Prostate gland (tissue), 2 donors: ENCODE measurements around the gene EPHA6. TPM values are rescaled to one million over a fixed set of nuclear protein-coding genes. Genes with fewer than 3 reads are reported as not detected.

Source experiments
- DNase-seq: peaks from one replicate; pipeline ENCODE4 v3.0.0-alpha.2; 2019; ENCODE audit warnings: low spot score
- H3K27ac ChIP-seq, 2 donors: fragments of 200-600 bp; sonication (generic); 2 replicates each; pipeline ENCODE4 v1.5.1; 2017 to 2019
- H3K27me3 ChIP-seq: fragments of 200-600 bp; sonication (generic); replicated peaks from 2 replicates; pipeline ENCODE4 v1.5.1; 2019; ENCODE audit not compliant: insufficient read depth
- H3K36me3 ChIP-seq, 2 donors: fragments of 200-600 bp; sonication (generic); 1 replicate in 1 of 2; 2 replicates in 1 of 2; pipeline versions ENCODE4 v1.5.1 to v1.8.1; 2017 to 2019
- H3K4me1 ChIP-seq: fragments of 200-600 bp; sonication (generic); replicated peaks from 2 replicates; pipeline ENCODE4 v1.5.1; 2019
- H3K4me3 ChIP-seq, 2 donors: fragments of 200-600 bp; sonication (generic); 2 replicates each; pipeline ENCODE4 v1.5.1; 2017 to 2019
- H3K9me3 ChIP-seq: fragments of 200-600 bp; sonication (generic); 2 replicates; pipeline ENCODE4 v1.5.1; 2017
- POLR2A ChIP-seq: fragments of 450-650 bp; IDR thresholded peaks from one replicate; pipeline ENCODE4 v1.6.1; 2016; ENCODE audit warnings: antibody characterized with exemption, mild to moderate bottlenecking
- POLR2AphosphoS5 ChIP-seq: sonication (generic); formaldehyde crosslinking; IDR thresholded peaks from one replicate; pipeline ENCODE4 v1.6.1; 2017; ENCODE audit warnings: antibody characterized with exemption
- WGBS: methylation state at CpG from one replicate; pipeline ENCODE4 v1.1.5; 2018; 5-methylcytosine and 5-hydroxymethylcytosine counted together
- intact Hi-C: fragments of 100-400 bp; cut with DNase I; formaldehyde crosslinking; loops from one replicate; pipeline ENCODE4 v1.14.2; 2022
- total RNA-seq, 2 donors: library from RNA; depleted of rRNA; stranded (reverse); fragments of >200 nt; gene quantifications; one replicate each; pipeline ENCODE4 v1.1.0, GENCODE V29; 2016
- TF ChIP-seq, protein P1 (sequence below), 4 experiments: fragments of 200-600 bp in 2 of 4; fragments of 450-650 bp in 2 of 4; sonication (generic) in 2 of 4; IDR thresholded peaks; 1 replicate in 3 of 4; 2 replicates in 1 of 4; pipeline ENCODE4 v1.5.1; 2016 to 2019; ENCODE audit warnings: antibody characterized with exemption in 4 of 4, mild to moderate bottlenecking in 2 of 4, moderate library complexity in 2 of 4

The EPHA6 gene
- total RNA-seq, 2 donors from 2014 or later = 1.1 to 3.7 TPM

GRCh38 chr3:97692389-97692788, 878.0 kb downstream of the EPHA6 start:
- H3K4me1 ChIP-seq = no peaks in the 10 kb centered on the region
- 43% methylated on average over 5 of the region's 5 CpGs for WGBS
- H3K4me3 ChIP-seq = no peak overlapping the region
- intact Hi-C loops = no loop called here
- H3K27ac ChIP-seq = no peak overlapping the region
- no peak for DNase-seq
- no peaks in the 10 kb centered on the region for H3K27me3 ChIP-seq
- H3K9me3 ChIP-seq = no peaks in the 10 kb centered on the region
- H3K36me3 ChIP-seq = no peaks in the 10 kb centered on the region
- TF ChIP-seq, protein P1, sequence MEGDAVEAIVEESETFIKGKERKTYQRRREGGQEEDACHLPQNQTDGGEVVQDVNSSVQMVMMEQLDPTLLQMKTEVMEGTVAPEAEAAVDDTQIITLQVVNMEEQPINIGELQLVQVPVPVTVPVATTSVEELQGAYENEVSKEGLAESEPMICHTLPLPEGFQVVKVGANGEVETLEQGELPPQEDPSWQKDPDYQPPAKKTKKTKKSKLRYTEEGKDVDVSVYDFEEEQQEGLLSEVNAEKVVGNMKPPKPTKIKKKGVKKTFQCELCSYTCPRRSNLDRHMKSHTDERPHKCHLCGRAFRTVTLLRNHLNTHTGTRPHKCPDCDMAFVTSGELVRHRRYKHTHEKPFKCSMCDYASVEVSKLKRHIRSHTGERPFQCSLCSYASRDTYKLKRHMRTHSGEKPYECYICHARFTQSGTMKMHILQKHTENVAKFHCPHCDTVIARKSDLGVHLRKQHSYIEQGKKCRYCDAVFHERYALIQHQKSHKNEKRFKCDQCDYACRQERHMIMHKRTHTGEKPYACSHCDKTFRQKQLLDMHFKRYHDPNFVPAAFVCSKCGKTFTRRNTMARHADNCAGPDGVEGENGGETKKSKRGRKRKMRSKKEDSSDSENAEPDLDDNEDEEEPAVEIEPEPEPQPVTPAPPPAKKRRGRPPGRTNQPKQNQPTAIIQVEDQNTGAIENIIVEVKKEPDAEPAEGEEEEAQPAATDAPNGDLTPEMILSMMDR (IDR thresholded peaks at IDR 0.05) = no peak
- TF ChIP-seq POLR2A (no peak), POLR2AphosphoS5 (no peak)

DNA sequence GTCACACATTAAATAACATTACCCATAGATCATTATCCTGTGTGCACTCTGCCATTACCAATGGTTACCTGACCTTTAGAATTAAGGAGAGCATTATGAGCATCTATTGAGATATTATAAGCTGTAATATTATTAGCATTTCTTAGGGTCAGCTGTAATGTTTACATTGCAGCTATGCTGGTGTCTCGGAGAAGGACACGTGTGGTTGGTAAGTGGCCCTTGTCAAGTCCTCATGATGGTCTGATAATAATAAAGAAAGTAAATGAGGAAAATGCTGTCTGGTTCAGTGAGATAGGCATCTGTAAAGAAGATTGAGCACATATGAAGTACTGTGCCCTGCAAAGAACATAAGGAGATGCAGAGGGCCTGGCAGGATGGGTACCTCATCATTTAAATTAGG, 878.4 kb downstream of the EPHA6 start:
- DNase-seq = no peak
- H3K27me3 ChIP-seq = no peaks in the 10 kb centered on the region
- no peaks in the 10 kb centered on the region for H3K9me3 ChIP-seq
- 80% methylated on average over 2 of the region's 2 CpGs for WGBS
- intact Hi-C loops = no loop called here
- H3K27ac ChIP-seq = no peak overlapping the region
- H3K4me1 ChIP-seq = no peaks in the 10 kb centered on the region
- TF ChIP-seq POLR2AphosphoS5 (no peak), POLR2A (no peak)
- TF ChIP-seq, protein P1 (IDR thresholded peaks at IDR 0.05) = no peak
- no peaks in the 10 kb centered on the region for H3K36me3 ChIP-seq
- no peak overlapping the region for H3K4me3 ChIP-seq

- Histone ChIP-seq H3K9me3 (no peaks in the 10 kb centered on the region), H3K27me3 (no peaks in the 10 kb centered on the region), H3K4me1 (peaks cover 5% of the 10 kb centered on the region), H3K27ac (no peak overlapping the region), H3K36me3 (no peaks in the 10 kb centered on the region), H3K4me3 (no peak overlapping the region)
- no peak for DNase-seq
- 79% methylated on average over 1 of the region's 1 CpG for WGBS
- intact Hi-C loops = no loop called here
- TF ChIP-seq POLR2A = no peak
These were observed 880.5 kb downstream of the EPHA6 start for GRCh38 chr3:97694876-97695275.

DNA sequence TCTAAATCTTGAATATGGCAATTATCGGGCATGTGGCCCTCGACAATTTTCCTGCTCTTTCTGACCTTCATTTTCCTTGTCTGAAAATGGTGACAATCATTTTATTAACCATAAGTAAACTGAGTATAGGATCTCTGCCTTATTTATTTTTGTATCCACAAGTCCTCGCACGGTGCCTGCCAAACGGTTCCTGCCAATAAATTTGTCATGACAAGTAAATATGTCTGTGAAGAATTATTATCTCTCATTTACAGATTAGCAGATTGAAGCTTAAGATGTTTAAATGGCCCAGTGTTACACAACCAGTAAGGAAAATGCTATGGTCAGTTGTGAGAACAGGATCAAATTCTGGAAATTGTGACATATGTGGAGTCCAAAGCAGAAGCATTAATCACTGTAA, 884.3 kb downstream of the EPHA6 start:
- no peak overlapping the region for H3K4me3 ChIP-seq
- H3K36me3 ChIP-seq = no peaks in the 10 kb centered on the region
- DNase-seq = peak; percentile 30
- WGBS = 28% methylated on average over 5 of the region's 5 CpGs
- intact Hi-C loops = no loop called here
- H3K9me3 ChIP-seq = no peaks in the 10 kb centered on the region
- no peaks in the 10 kb centered on the region for H3K27me3 ChIP-seq
- TF ChIP-seq, protein P1 (IDR thresholded peaks at IDR 0.05) = no peak
- TF ChIP-seq POLR2AphosphoS5 = peak; percentile 12
- H3K4me1 ChIP-seq = peaks cover 5% of the 10 kb centered on the region
- no peak overlapping the region for H3K27ac ChIP-seq

DNA sequence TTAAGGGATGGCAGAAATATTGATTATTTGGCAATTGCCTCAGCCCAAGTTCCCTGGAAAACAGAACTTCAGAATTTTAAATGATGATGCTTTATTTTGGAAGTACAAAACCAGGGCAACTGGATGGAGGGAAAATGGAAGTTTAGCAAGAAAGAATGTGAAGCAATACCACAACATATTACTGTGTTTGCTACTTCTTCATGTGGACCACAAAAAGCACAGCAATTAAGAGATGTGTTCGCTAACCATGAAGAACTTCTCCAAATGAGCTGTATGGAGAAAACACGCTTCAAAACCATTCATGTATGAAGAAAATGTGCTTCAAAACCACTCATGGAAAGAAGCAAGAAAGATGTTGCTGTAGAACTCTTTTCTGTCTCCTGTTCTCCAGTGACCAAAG, 885.5 kb downstream of the EPHA6 start:
- no peaks in the 10 kb centered on the region for H3K27me3 ChIP-seq

More for the DNA sequence above, 885.5 kb downstream of the EPHA6 start:
- Histone ChIP-seq H3K36me3 (no peaks in the 10 kb centered on the region), H3K9me3 (no peaks in the 10 kb centered on the region), H3K4me1 (peaks cover 5% of the 10 kb centered on the region), H3K4me3 (no peak overlapping the region), H3K27ac (no peak overlapping the region)
- 100% methylated on average over 2 of the region's 2 CpGs for WGBS
- TF ChIP-seq POLR2AphosphoS5 = no peak
- TF ChIP-seq, protein P1 (IDR thresholded peaks at IDR 0.05) = no peak
- no peak for TF ChIP-seq POLR2A
- intact Hi-C loops = no loop called here
- DNase-seq = no peak
